ENCODE data around the gene RNFT2.

The RNFT2 gene

GRCh38 chr12:116878567-116879508, 140.7 kb downstream of the RNFT2 start:
- Mint-ChIP-seq H3K27me3 (peaks cover 64% of the 10 kb centered on the region), H3K4me1 (peaks cover 40% of the 10 kb centered on the region), H3K36me3 (no peaks in the 10 kb centered on the region), H3K4me3 (peak overlapping the region; percentile 86), H3K27ac (peak overlapping the region; percentile 35), H3K9me3 (no peaks in the 10 kb centered on the region)
- ATAC-seq: no peak

- peak overlapping the region; percentile 86 for H3K4me3 Mint-ChIP-seq
Observed at GRCh38 chr12:116879509-116880212, 141.5 kb downstream of the RNFT2 start.

GRCh38 chr12:116880213-116880816, 142.2 kb downstream of the RNFT2 start:
- peaks cover 68% of the 10 kb centered on the region for H3K27me3 Mint-ChIP-seq
- no peaks in the 10 kb centered on the region for H3K9me3 Mint-ChIP-seq
- no peak for ATAC-seq
- H3K4me3 Mint-ChIP-seq: peak overlapping the region; percentile 86
- H3K4me1 Mint-ChIP-seq: peaks cover 40% of the 10 kb centered on the region
- no peaks in the 10 kb centered on the region for H3K36me3 Mint-ChIP-seq
- H3K27ac Mint-ChIP-seq: peak overlapping the region; percentile 35

More at GRCh38 chr12:116879509-116880212, 141.5 kb downstream of the RNFT2 start:
- Mint-ChIP-seq H3K9me3 (no peaks in the 10 kb centered on the region), H3K36me3 (no peaks in the 10 kb centered on the region), H3K4me1 (peaks cover 40% of the 10 kb centered on the region), H3K27me3 (peaks cover 68% of the 10 kb centered on the region), H3K27ac (peak overlapping the region; percentile 35)
- no peak for ATAC-seq

GRCh38 chr12:116880817-116881324, 142.8 kb downstream of the RNFT2 start:
- Mint-ChIP-seq H3K4me3 (peak overlapping the region; percentile 86), H3K9me3 (no peaks in the 10 kb centered on the region), H3K27me3 (peaks cover 68% of the 10 kb centered on the region), H3K27ac (peak overlapping the region; percentile 35), H3K4me1 (peaks cover 40% of the 10 kb centered on the region), H3K36me3 (no peaks in the 10 kb centered on the region)
- peak; percentile 88 for ATAC-seq

GRCh38 chr12:116881325-116881876, 143.3 kb downstream of the RNFT2 start, which contains the start of gene HRK:
Gene HRK (minus strand): TSS chr12:116881441. CDS start chr12:116881307, 134 bp downstream.
- H3K27ac Mint-ChIP-seq: peak within 1 kb of the TSS; percentile 35
- no peak for ATAC-seq
- H3K4me1 Mint-ChIP-seq: peaks cover 40% of the 10 kb centered on the region
- H3K4me3 Mint-ChIP-seq: peak within 1 kb of the TSS; percentile 86
- no peaks in the 10 kb centered on the region for H3K36me3 Mint-ChIP-seq
- H3K27me3 Mint-ChIP-seq: peaks cover 63% of the 10 kb centered on the region
- no peaks in the 10 kb centered on the region for H3K9me3 Mint-ChIP-seq

- Mint-ChIP-seq H3K36me3 (no peaks in the 10 kb centered on the region), H3K27ac (no peak overlapping the region), H3K27me3 (peaks cover 57% of the 10 kb centered on the region), H3K4me3 (peak overlapping the region; percentile 64), H3K9me3 (no peaks in the 10 kb centered on the region), H3K4me1 (peaks cover 40% of the 10 kb centered on the region)
- no peak for ATAC-seq
Observed at GRCh38 chr12:116881877-116882507, 143.9 kb downstream of the RNFT2 start.

- Mint-ChIP-seq H3K4me3 (no peak overlapping the region), H3K4me1 (peaks cover 40% of the 10 kb centered on the region), H3K27ac (no peak overlapping the region), H3K36me3 (no peaks in the 10 kb centered on the region), H3K9me3 (no peaks in the 10 kb centered on the region), H3K27me3 (peaks cover 57% of the 10 kb centered on the region)
- ATAC-seq: peak; percentile 46
Observed at GRCh38 chr12:116882742-116883141, 144.6 kb downstream of the RNFT2 start.

- ATAC-seq: no peak
- no peak overlapping the region for H3K27ac Mint-ChIP-seq
- H3K4me1 Mint-ChIP-seq: peaks cover 23% of the 10 kb centered on the region
- no peaks in the 10 kb centered on the region for H3K36me3 Mint-ChIP-seq
- no peak overlapping the region for H3K4me3 Mint-ChIP-seq
- H3K27me3 Mint-ChIP-seq: peaks cover 37% of the 10 kb centered on the region
- no peaks in the 10 kb centered on the region for H3K9me3 Mint-ChIP-seq
Observed at GRCh38 chr12:116884871-116885270, 146.8 kb downstream of the RNFT2 start.

GRCh38 chr12:116885491-116885890, 147.4 kb downstream of the RNFT2 start:
- H3K36me3 Mint-ChIP-seq: no peaks in the 10 kb centered on the region
- H3K4me3 Mint-ChIP-seq: no peak overlapping the region
- H3K27ac Mint-ChIP-seq: no peak overlapping the region
- no peaks in the 10 kb centered on the region for H3K9me3 Mint-ChIP-seq
- peaks cover 31% of the 10 kb centered on the region for H3K27me3 Mint-ChIP-seq
- peaks cover 17% of the 10 kb centered on the region for H3K4me1 Mint-ChIP-seq
- no peak for ATAC-seq

GRCh38 chr12:116887244-116887643, 149.1 kb downstream of the RNFT2 start:
- Mint-ChIP-seq H3K4me3 (no peak overlapping the region), H3K27ac (no peak overlapping the region), H3K9me3 (no peaks in the 10 kb centered on the region), H3K27me3 (peaks cover 19% of the 10 kb centered on the region), H3K36me3 (no peaks in the 10 kb centered on the region), H3K4me1 (peaks cover 6% of the 10 kb centered on the region)
- ATAC-seq: no peak

- no peak overlapping the region for H3K27ac Mint-ChIP-seq
- no peak overlapping the region for H3K4me3 Mint-ChIP-seq
- ATAC-seq: no peak
- no peaks in the 10 kb centered on the region for H3K9me3 Mint-ChIP-seq
- H3K36me3 Mint-ChIP-seq: no peaks in the 10 kb centered on the region
- no peaks in the 10 kb centered on the region for H3K4me1 Mint-ChIP-seq
- peaks cover 14% of the 10 kb centered on the region for H3K27me3 Mint-ChIP-seq
Observed at GRCh38 chr12:116887897-116888296, 149.8 kb downstream of the RNFT2 start.

GRCh38 chr12:116890330-116890729, 152.2 kb downstream of the RNFT2 start:
- Mint-ChIP-seq H3K4me3 (no peak overlapping the region), H3K27me3 (no peaks in the 10 kb centered on the region), H3K4me1 (no peaks in the 10 kb centered on the region), H3K27ac (no peak overlapping the region), H3K36me3 (no peaks in the 10 kb centered on the region), H3K9me3 (no peaks in the 10 kb centered on the region)
- no peak for ATAC-seq

GRCh38 chr12:116891019-116891418, 152.9 kb downstream of the RNFT2 start:
- H3K9me3 Mint-ChIP-seq: no peaks in the 10 kb centered on the region
- H3K27ac Mint-ChIP-seq: no peak overlapping the region
- no peaks in the 10 kb centered on the region for H3K36me3 Mint-ChIP-seq
- H3K4me1 Mint-ChIP-seq: no peaks in the 10 kb centered on the region
- H3K4me3 Mint-ChIP-seq: no peak overlapping the region
- H3K27me3 Mint-ChIP-seq: no peaks in the 10 kb centered on the region
- ATAC-seq: no peak

GRCh38 chr12:116892349-116893140, 154.4 kb downstream of the RNFT2 start:
- Mint-ChIP-seq H3K9me3 (no peaks in the 10 kb centered on the region), H3K36me3 (no peaks in the 10 kb centered on the region), H3K27ac (no peak overlapping the region), H3K4me3 (no peak overlapping the region), H3K4me1 (no peaks in the 10 kb centered on the region), H3K27me3 (peaks cover 8% of the 10 kb centered on the region)
- no peak for ATAC-seq

Measured in stimulated activated memory B cell treated with anti-CD40 and anti-IgM and Interleukin-4, amounts not matched to agents 10 μg/mL and 1 μg/mL and 100 μg/mL, for 72 hours (primary cell).